Activated CD4-positive, alpha-beta T cell treated with anti-CD3 and anti-CD28 coated beads, Interleukin-2, amount 50 U/mL, for 24 hours (primary cell): ENCODE data around the gene CELF6.
"Not testable (repeated sequence)": the region's sequence is repeated elsewhere in the genome, so short reads cannot be mapped to it uniquely, and the experiment has no call there.

Experiments
- DNase-seq, 2 donors: peaks; one replicate each; pipeline ENCODE4 v3.0.0-alpha.2; 2020; ENCODE audit warnings: low read depth in 1 of 2, low spot score in 1 of 2

Gene CELF6

GRCh38 chr15:72318408-72318942 lies 1.5 kb downstream of the CELF6 start:
- DNase-seq: no peak

GRCh38 chr15:72315706-72316370 lies 4.1 kb downstream of the CELF6 start:
- DNase-seq: no peak

- no peak for DNase-seq
Observed at GRCh38 chr15:72313881-72314280, 6.1 kb downstream of the CELF6 start.

- DNase-seq: no peak
Observed at GRCh38 chr15:72313448-72313840, 6.5 kb downstream of the CELF6 start.

GRCh38 chr15:72312605-72313447 lies 7.1 kb downstream of the CELF6 start:
- DNase-seq: peak; percentile 28 to 38

- no peak for DNase-seq
Observed at GRCh38 chr15:72307026-72307425, 12.9 kb downstream of the CELF6 start.

- no peak for DNase-seq
Observed at GRCh38 chr15:72306211-72306785, 13.7 kb downstream of the CELF6 start.

- no peak for DNase-seq
Observed at GRCh38 chr15:72304596-72304995, 15.4 kb downstream of the CELF6 start.

- no peak for DNase-seq
Observed at GRCh38 chr15:72302955-72303354, 17.0 kb downstream of the CELF6 start.

- no peak for DNase-seq
Observed at GRCh38 chr15:72289597-72290325, 30.2 kb downstream of the CELF6 start.

GRCh38 chr15:72288796-72289596 lies 31.0 kb downstream of the CELF6 start:
- DNase-seq: no peak

GRCh38 chr15:72285927-72286516 lies 33.9 kb downstream of the CELF6 start:
- peak in 1 of 2 donors; percentile 40 for DNase-seq

- DNase-seq: no peak
Observed at GRCh38 chr15:72285402-72285801, 34.6 kb downstream of the CELF6 start.

- DNase-seq: no peak
Observed at GRCh38 chr15:72284781-72285180, 35.2 kb downstream of the CELF6 start.

GRCh38 chr15:72281713-72282112 lies 38.2 kb downstream of the CELF6 start:
- no peak for DNase-seq

- no peak for DNase-seq
Observed at GRCh38 chr15:72280751-72281150, 39.2 kb downstream of the CELF6 start.

- DNase-seq: no peak
Observed at GRCh38 chr15:72278737-72279136, 41.2 kb downstream of the CELF6 start.

GRCh38 chr15:72276326-72276700 lies 43.6 kb downstream of the CELF6 start:
- no peak for DNase-seq

GRCh38 chr15:72275635-72276325 lies 44.2 kb downstream of the CELF6 start:
- DNase-seq: not testable (repeated sequence)

GRCh38 chr15:72272997-72273352 lies 47.0 kb downstream of the CELF6 start:
- no peak for DNase-seq
